ENCODE measurements around the gene LRRC3B.
"Not testable (repeated sequence)": the region's sequence is repeated elsewhere in the genome, so short reads cannot be mapped to it uniquely, and the experiment has no call there.

LRRC3B gene, protein sequence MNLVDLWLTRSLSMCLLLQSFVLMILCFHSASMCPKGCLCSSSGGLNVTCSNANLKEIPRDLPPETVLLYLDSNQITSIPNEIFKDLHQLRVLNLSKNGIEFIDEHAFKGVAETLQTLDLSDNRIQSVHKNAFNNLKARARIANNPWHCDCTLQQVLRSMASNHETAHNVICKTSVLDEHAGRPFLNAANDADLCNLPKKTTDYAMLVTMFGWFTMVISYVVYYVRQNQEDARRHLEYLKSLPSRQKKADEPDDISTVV

DNA sequence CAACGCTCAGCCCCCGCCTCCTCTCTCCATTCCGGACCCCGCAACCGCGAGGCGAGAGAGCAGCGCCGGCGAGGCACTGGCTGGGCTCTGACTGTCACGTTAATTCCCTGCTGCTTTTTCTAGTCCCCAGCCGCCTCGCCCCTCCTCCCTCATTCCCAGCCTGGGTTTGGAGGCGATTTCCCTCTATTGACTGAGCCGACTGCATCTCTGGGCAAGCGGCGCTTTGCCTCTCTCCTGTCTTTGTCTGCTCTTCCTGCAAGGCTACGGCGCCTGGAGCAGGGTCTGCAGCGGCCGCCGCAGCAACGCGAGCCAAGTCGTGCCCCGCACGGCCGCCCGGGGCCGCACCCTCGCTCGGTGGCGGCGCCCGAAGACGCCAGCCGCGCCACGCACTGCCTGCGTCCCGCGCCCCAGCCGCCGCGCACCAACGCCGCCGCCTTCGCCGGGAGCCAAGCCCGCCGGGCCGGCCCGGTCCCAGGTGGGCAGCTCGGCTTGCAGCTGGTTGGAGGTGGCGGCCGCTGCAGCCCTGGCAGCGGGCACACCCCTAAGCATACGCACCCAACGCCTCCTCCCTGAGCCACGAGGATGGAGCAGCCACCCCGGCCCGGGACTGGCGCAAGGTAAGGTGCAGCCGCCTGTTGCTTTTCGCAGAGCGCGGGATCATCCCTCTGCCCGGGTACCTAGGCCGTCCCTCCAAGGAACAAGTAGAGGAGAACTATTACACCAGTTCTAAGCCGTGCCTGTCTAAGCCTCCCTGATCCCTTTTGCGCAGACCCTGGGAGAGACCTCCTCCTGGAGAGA lies at the start of gene LRRC3B:
LRRC3B (plus strand) TSS at position 152 of the 798 bp plus-strand sequence. CDS start 86,901 bp downstream, outside the sequence.
- no peak for DNase-seq

DNA sequence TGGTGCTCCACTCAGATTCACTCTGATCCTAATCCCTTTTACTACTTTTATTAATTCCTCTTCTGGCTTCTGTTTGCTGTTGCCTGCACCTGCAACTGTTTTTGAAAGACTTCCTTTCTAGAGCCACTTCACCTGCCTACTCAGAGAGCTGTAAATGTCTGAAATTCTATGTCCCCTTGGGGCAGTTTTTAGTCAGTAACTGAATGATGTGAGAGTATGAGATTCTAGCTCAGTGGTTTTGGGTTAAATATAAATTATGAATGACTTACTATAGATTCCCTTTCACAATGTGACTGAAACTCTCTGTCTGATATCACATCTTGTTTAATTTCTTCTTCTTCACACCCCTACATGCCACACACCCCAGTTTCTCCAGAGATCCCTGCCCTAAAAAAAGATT lies 47.8 kb upstream of the LRRC3B start:
- DNase-seq, result no peak

DNA sequence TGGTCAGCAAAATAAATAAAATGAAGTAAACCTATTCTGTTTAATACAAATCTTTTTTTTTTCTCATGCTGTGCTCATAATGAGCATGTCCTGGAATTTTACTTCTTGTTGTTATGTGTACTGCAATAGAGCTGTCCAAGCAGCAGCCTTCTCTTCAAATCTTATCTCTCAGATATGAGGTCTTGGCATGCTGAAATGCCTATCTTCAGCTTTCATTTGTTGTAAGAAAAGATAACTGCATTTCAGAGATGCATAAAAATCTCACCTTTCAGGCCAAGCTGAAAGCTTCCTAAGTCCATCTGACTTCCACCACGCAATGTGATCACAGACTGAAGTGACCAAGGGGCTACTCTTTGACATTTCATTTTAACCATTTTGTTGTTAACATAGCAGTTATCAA lies 43.5 kb upstream of the LRRC3B start:
- no peak for DNase-seq

- no peak for DNase-seq
Measured at GRCh38 chr3:26587571-26587970, 35.0 kb upstream of the LRRC3B start.

DNA sequence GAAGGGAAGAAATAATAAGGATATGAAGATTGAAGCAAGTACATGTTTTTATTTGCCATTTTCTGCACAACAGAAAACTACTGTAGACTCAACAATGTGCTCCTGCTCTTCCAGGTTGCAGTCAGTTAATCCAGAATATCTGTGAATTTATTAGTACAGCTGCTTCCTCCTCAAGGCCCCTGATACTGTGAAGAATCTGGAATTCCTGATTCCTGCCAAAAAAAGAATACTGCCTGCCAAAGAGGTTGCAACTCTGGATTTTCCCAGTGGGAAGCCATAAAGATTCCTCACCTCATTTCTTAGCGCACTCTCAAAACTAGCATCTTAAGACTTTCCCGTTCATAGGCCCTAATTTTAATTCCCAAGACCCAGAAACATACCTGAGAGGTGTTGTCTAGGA lies 33.6 kb upstream of the LRRC3B start:
- DNase-seq, result no peak

GRCh38 chr3:26589678-26590077 lies 32.9 kb upstream of the LRRC3B start:
- no peak for DNase-seq

- DNase-seq, result no peak
Measured at GRCh38 chr3:26590919-26591484, 31.6 kb upstream of the LRRC3B start.

GRCh38 chr3:26591926-26592325 lies 30.6 kb upstream of the LRRC3B start:
- no peak for DNase-seq

- no peak for DNase-seq
Measured at GRCh38 chr3:26592451-26592850, 30.1 kb upstream of the LRRC3B start.

GRCh38 chr3:26596335-26596734 lies 26.2 kb upstream of the LRRC3B start:
- no peak for DNase-seq

DNA sequence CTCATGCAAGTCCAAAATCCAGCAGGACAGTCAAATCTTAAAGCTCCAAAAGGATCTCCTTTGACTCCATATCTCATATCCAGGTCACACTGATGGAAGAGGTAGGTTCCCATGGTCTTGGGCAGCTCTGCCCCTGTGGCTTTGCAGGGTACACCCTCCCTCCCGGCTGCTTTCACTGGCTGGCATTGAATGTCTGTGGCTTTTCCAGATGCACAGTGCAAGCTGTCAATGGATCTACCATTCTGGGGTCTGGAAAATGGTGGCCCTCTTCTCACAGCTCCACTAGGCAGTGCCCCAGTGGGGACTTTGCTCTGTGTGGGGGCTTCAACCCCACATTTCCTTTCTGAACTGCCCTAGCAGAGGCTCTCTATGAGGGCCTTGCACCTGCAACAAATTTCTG lies 19.3 kb upstream of the LRRC3B start:
- DNase-seq, result not testable (repeated sequence)

GRCh38 chr3:26603771-26604170 lies 18.8 kb upstream of the LRRC3B start:
- DNase-seq, result not testable (repeated sequence)

GRCh38 chr3:26614006-26614685 lies 8.4 kb upstream of the LRRC3B start:
- DNase-seq, result no peak

DNA sequence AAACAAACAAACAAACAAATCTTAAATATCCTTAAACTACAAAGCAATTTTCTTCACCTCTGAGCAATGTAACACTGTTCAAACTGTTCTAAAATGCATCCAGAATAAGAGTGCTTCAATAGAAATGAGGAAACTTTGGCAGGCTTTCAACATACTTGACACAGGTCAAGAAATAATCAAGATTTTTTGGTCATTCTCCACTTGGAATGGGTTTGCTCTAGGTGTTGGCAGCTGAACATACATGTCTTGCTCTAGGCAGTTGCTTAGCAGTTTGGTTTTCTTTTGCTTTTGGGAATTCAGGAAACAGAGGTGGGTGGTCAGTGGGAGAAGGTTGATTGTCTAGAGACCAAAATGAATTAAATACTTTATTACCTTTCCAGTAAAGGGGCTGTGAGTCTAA lies 1.4 kb upstream of the LRRC3B start:
- no peak for DNase-seq

DNA sequence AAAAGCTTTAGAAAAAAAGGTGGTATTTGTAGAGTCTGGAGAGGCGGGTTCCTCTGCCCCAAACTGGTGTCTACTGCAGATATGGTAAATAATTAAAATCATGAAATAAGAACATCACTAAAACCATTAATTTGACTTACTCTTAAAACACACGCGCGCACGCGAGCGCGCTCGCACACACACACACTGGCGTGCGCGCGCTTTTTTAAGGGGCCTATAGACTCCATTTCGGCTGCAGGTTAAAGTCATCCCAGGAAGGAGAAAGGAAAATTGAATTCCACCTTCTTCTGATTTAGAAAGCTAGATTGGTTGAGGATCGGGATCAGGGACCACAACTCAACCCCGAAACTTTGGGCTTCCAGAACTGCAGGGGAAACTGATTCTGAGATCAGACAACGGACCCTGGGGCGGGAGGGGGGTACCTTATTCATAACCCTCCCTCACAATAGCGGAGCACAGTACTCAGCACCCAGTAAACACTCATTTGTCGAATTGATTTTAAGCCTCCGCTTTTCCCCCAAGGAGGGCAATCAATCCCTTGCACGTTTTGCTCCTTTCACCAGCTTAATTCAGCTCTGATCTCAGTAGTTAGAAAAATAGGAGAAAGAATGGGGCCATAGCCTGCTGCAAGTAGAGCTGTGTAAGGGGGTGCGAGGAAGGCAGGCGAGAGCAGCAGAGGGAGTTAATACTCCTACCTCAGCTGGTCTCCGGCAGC lies 509 bp upstream of the LRRC3B start:
- DNase-seq, result no peak

GRCh38 chr3:26623419-26624208 lies 1.0 kb downstream of the LRRC3B start:
- DNase-seq, result no peak

- DNase-seq, result no peak
Measured at GRCh38 chr3:26624209-26624765, 1.7 kb downstream of the LRRC3B start.

- no peak for DNase-seq
Measured at GRCh38 chr3:26625187-26625586, 2.6 kb downstream of the LRRC3B start.

DNA sequence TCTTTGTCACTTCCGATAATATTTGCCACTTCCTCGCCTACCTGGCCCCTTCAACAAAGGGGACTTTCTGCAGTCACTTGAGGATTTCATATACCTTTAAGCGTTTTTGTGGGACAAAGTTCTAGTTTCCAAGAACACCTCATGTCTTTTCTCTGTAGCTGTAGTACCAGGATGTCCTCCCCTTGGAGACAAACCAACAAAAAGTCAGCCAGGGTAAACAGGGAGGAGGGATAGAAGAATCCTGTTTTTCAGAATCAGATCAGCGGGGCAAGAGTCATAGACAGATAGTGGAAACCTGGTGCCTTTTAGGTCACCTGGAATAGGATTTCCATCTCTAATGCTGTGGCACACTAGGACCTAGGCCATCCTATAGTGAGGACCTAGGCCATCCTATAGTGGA lies 4.5 kb downstream of the LRRC3B start:
- DNase-seq, result no peak

DNA sequence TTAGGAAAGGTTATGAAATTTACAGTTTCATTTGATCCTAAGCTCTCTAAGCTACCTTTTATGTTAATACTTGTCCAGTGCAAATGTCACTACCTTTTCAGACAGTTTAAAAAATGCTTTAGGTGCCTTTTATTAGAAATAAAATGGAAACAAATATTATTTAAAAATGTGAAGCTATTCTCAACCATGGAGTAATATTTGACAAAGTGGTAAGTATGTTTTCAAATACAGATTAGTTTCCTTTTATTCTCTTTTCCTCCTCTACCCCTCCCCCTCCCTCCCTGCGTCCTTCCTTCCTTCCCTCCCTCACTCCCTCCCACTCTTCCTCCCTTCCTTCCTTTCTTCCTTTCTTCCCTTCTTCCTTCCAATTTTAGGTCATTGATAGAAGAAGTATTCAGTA lies 6.3 kb downstream of the LRRC3B start:
- DNase-seq, result no peak

GRCh38 chr3:26630669-26631389 lies 8.3 kb downstream of the LRRC3B start:
- no peak for DNase-seq
